HK-2 (cell line): Measurements from ENCODE around the gene FRY.
A peak's percentile ranks its signal among the peaks of the same experiment; 100 is the strongest.
"Not testable (repeated sequence)": the region's sequence is repeated elsewhere in the genome, so short reads cannot be mapped to it uniquely, and the experiment has no call there.

ENCODE experiments used
- DNase-seq: peaks from one replicate; pipeline ENCODE4 v3.0.0-alpha.2; 2018; ENCODE audit not compliant: unreplicated experiment

FRY gene

GRCh38 chr13:32031025-32031814 lies at the start of gene FRY:
TSS of gene FRY (plus strand) at chr13:32031774. CDS start at chr13:32031796, 22 bp downstream.
- peak; percentile 21 for DNase-seq

- DNase-seq = peak; percentile 7
Observed at GRCh38 chr13:31982124-31982523, 49.5 kb upstream of the FRY start.

GRCh38 chr13:31982540-31982939 lies 49.0 kb upstream of the FRY start:
- peak; percentile 59 for DNase-seq

- DNase-seq = not testable (repeated sequence)
Observed at GRCh38 chr13:31983696-31984095, 47.9 kb upstream of the FRY start.

GRCh38 chr13:31984388-31984787 lies 47.2 kb upstream of the FRY start:
- DNase-seq = not testable (repeated sequence)

GRCh38 chr13:31986676-31987470 lies 44.7 kb upstream of the FRY start:
- DNase-seq = no peak

GRCh38 chr13:31987535-31988170 lies 43.9 kb upstream of the FRY start:
- DNase-seq = no peak

- DNase-seq = not testable (repeated sequence)
Observed at GRCh38 chr13:31994367-31994766, 37.2 kb upstream of the FRY start.

- DNase-seq = no peak
Observed at GRCh38 chr13:31996601-31997000, 35.0 kb upstream of the FRY start.

- no peak for DNase-seq
Observed at GRCh38 chr13:31997641-31998040, 33.9 kb upstream of the FRY start.

GRCh38 chr13:31998131-31998530 lies 33.4 kb upstream of the FRY start:
- no peak for DNase-seq

- not testable (repeated sequence) for DNase-seq
Observed at GRCh38 chr13:32000754-32001153, 30.8 kb upstream of the FRY start.

- DNase-seq = no peak
Observed at GRCh38 chr13:32001154-32001768, 30.3 kb upstream of the FRY start.

- DNase-seq = no peak
Observed at GRCh38 chr13:32001769-32002168, 29.8 kb upstream of the FRY start.

- DNase-seq = no peak
Observed at GRCh38 chr13:32002873-32003272, 28.7 kb upstream of the FRY start.

GRCh38 chr13:32007494-32007893 lies 24.1 kb upstream of the FRY start:
- no peak for DNase-seq

GRCh38 chr13:32008518-32009175 lies 22.9 kb upstream of the FRY start:
- DNase-seq = no peak

GRCh38 chr13:32009362-32009761 lies 22.2 kb upstream of the FRY start:
- DNase-seq = no peak

- DNase-seq = no peak
Observed at GRCh38 chr13:32010136-32010535, 21.4 kb upstream of the FRY start.

GRCh38 chr13:32011971-32012370 lies 19.6 kb upstream of the FRY start:
- no peak for DNase-seq

- DNase-seq = no peak
Observed at GRCh38 chr13:32013181-32013580, 18.4 kb upstream of the FRY start.

- DNase-seq = no peak
Observed at GRCh38 chr13:32016119-32016518, 15.5 kb upstream of the FRY start.
